ENCODE results near the gene CUBN. TPM values are rescaled to one million over a fixed set of nuclear protein-coding genes. Genes with fewer than 3 reads are reported as not detected.

Gene CUBN
- total RNA-seq, 2 experiments from 2014 or later, result 7.9 to 9.2 TPM

DNA sequence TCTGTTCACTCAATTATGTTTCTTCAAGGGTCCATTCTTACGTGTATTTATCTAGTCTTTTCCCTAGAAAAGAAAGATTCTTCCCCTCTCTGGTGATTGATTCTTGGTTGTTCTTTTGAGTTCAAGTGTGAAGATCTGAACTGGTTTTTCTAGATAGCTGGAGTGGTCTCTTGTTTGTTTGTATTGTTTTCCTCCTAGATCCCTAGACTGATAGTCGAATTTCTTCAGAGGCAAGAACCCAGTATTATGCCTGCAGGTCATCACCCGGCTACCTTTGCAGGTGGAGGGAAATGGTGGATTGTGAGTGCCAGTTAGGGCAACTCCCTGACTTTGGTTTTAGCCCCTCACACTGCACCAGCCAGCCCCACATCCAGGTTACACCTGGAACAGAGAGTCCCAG is 310.2 kb downstream of the CUBN start:
- CTCF ChIA-PET, result no interaction called here

GRCh38 chr10:16819026-16819425 is 310.6 kb downstream of the CUBN start:
- peaks cover 38% of the 10 kb centered on the region for H3K36me3 Mint-ChIP-seq (ENCODE audit: low read depth)
- intact Hi-C loops (cut with DNase I, micrococcal nuclease), result loop anchor here in 1 of 2 experiments (5.0 kb wide), 5 partner anchors 382 to 1833 kb away; partner anchors contain the start of genes MINDY3, NSUN6, PTER and STAM
- POLR2A ChIA-PET, result no interaction called here
- DNase-seq (no peak), ATAC-seq (ENCODE audit: poor library complexity) (no peak)
- peak overlapping the region; percentile 1 for H3K27ac Mint-ChIP-seq
- peaks cover 41% of the 10 kb centered on the region for H3K4me1 Mint-ChIP-seq (ENCODE audit: low read depth)
- peaks cover 8 to 16% of the 10 kb centered on the region in 2 experiments for H3K9me3 ChIP-seq (ENCODE audit: control insufficient read depth in 1 of 2, insufficient read depth in 1 of 2, low read length in 2 of 2)
- TF ChIP-seq CTCF (IDR thresholded peaks at IDR 0.05), result no peak
- no peaks in the 10 kb centered on the region for H3K36me3 ChIP-seq (ENCODE audit: insufficient read depth, low read length)
- H3K4me3 ChIP-seq (ENCODE audit: low read length), result no peak overlapping the region
- no peak overlapping the region for H3K27ac ChIP-seq (ENCODE audit: low read depth in 1 of 2, low read length in 2 of 2)
- H3K4me3 Mint-ChIP-seq, result peak overlapping the region; percentile 45
- H3K4me1 ChIP-seq (ENCODE audit: insufficient read depth, low read length), result peaks cover 31% of the 10 kb centered on the region
- peaks cover 4% of the 10 kb centered on the region for H3K9me3 Mint-ChIP-seq
- H3K27me3 ChIP-seq (ENCODE audit: control insufficient read depth in 1 of 2, insufficient read depth in 2 of 2, low read length in 2 of 2), result no peaks in the 10 kb centered on the region
- no peaks in the 10 kb centered on the region for H3K27me3 Mint-ChIP-seq
- CTCF ChIA-PET, result no interaction called here

More for the DNA sequence above, 310.2 kb downstream of the CUBN start:
- peaks cover 8 to 16% of the 10 kb centered on the region in 2 experiments for H3K9me3 ChIP-seq (ENCODE audit: control insufficient read depth in 1 of 2, insufficient read depth in 1 of 2, low read length in 2 of 2)
- intact Hi-C loops (cut with DNase I, micrococcal nuclease), result loop anchor here in 1 of 2 experiments (5.0 kb wide), 5 partner anchors 382 to 1833 kb away; partner anchors contain the start of genes MINDY3, NSUN6, PTER and STAM
- TF ChIP-seq CTCF (IDR thresholded peaks at IDR 0.05), result no peak
- H3K27ac ChIP-seq (ENCODE audit: low read depth in 1 of 2, low read length in 2 of 2), result no peak overlapping the region
- no peak overlapping the region for H3K4me3 ChIP-seq (ENCODE audit: low read length)
- POLR2A ChIA-PET, result interaction anchor here (0.8 kb wide), 1 partner anchor 411 kb away, joined by 4 read pairs; no protein-coding TSS in a partner anchor
- H3K27me3 Mint-ChIP-seq, result no peaks in the 10 kb centered on the region
- no peaks in the 10 kb centered on the region for H3K27me3 ChIP-seq (ENCODE audit: control insufficient read depth in 1 of 2, insufficient read depth in 2 of 2, low read length in 2 of 2)
- DNase-seq (no peak), ATAC-seq (ENCODE audit: poor library complexity) (no peak)
- H3K27ac Mint-ChIP-seq, result peak overlapping the region; percentile 1
- H3K4me3 Mint-ChIP-seq, result peak overlapping the region; percentile 45
- H3K36me3 Mint-ChIP-seq (ENCODE audit: low read depth), result peaks cover 38% of the 10 kb centered on the region
- H3K36me3 ChIP-seq (ENCODE audit: insufficient read depth, low read length), result no peaks in the 10 kb centered on the region
- H3K4me1 Mint-ChIP-seq (ENCODE audit: low read depth), result peaks cover 39% of the 10 kb centered on the region
- H3K4me1 ChIP-seq (ENCODE audit: insufficient read depth, low read length), result peaks cover 27% of the 10 kb centered on the region
- peaks cover 4% of the 10 kb centered on the region for H3K9me3 Mint-ChIP-seq

DNA sequence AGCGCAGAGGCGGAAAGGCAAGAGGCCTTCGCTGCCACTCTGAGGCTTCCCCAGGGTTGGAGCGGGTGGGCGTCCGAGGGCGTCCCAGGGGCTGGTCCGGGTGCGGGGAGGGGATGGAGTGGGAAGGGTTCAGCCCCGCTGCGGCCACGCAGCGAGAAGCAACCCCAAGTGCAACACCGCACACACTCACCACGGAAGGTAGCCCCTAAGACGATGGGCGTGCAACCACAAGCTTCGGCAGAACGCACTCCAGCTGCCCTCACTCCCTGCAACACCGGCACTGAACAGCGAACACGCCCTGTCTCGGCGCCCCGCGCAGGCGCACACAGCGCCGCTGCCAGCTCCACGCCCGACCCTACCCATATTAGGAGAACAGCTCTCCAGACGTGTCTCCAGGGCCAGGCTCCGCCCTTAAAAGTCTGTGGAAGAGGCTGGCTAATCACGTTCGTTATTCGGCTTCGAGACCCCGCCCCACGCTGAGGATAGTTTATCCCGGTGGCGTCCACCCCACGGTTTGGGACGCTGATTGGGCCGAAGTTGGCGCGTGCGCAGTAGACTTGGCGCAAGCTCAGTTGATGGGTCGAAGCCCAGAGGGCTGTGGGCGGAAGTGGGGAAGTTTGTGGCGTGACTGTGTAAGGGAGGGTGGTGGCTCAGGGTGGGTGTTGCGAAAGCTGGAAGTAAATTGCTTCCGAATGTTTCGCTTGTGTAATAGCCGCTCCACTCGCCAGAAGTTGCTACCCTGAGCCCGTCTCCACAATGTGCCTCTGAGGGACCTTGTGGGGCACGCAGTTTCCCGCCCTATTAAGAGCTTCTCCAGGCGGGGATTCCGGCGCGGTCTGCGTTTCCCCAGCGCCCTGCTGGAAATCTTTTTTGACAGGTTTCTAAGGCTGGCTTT is 312.2 kb downstream of the CUBN start, which contains the start of gene RSU1:
RSU1 (minus strand) TSS at position 300 of the 895 bp plus-strand sequence. CDS start 343 bp downstream, outside the sequence.
- Mint-ChIP-seq H3K27ac (peak within 1 kb of the TSS; percentile 92), H3K4me3 (peak within 1 kb of the TSS; percentile 97), H3K9me3 (peaks cover 4% of the 10 kb centered on the region), H3K27me3 (no peaks in the 10 kb centered on the region), H3K36me3 (ENCODE audit: low read depth) (peaks cover 38% of the 10 kb centered on the region), H3K4me1 (ENCODE audit: low read depth) (peaks cover 50% of the 10 kb centered on the region)
- peak within 1 kb of the TSS; percentile 82 to 87 for H3K27ac ChIP-seq (ENCODE audit: low read depth in 1 of 2, low read length in 2 of 2)
- ATAC-seq (ENCODE audit: poor library complexity), result peak; percentile 96
- H3K4me3 ChIP-seq (ENCODE audit: low read length), result peak within 1 kb of the TSS; percentile 78
- peaks cover 32% of the 10 kb centered on the region for H3K4me1 ChIP-seq (ENCODE audit: insufficient read depth, low read length)
- ChIA-PET CTCF (interaction anchor here (0.5 to 1.3 kb wide), 4 partner anchors 11 to 1888 kb away, joined by 3 to 6 read pairs (median 3); no protein-coding TSS in a partner anchor), POLR2A (interaction anchor here (0.5 to 2.5 kb wide), 28 partner anchors 9 to 1842 kb away, joined by 3 to 57 read pairs (median 6); partner anchors contain the start of genes ARL5B, MINDY3, NSUN6 and PTER)
- H3K36me3 ChIP-seq (ENCODE audit: insufficient read depth, low read length), result no peaks in the 10 kb centered on the region
- intact Hi-C loops (cut with DNase I, micrococcal nuclease), result loop anchor here (1.0 to 5.0 kb wide), 7 partner anchors 31 to 1835 kb away; partner anchors contain the start of genes PTER (in 2 of the 2), MINDY3 (in 1 of the 2), NSUN6 (in 1 of the 2) and STAM (in 1 of the 2)
- no peaks in the 10 kb centered on the region for H3K27me3 ChIP-seq (ENCODE audit: control insufficient read depth in 1 of 2, insufficient read depth in 2 of 2, low read length in 2 of 2)
- peaks cover 0 to 7% of the 10 kb centered on the region in 2 experiments for H3K9me3 ChIP-seq (ENCODE audit: control insufficient read depth in 1 of 2, insufficient read depth in 1 of 2, low read length in 2 of 2)
- no peak for TF ChIP-seq CTCF (IDR thresholded peaks at IDR 0.05)
- DNase-seq, result peak; percentile 99 to 100 (median 100)

Data from CD4-positive, alpha-beta T cell (primary cell).